Myocyte (in vitro differentiated cells): ENCODE results near the gene ATG13. TPM values are rescaled to one million over a fixed set of nuclear protein-coding genes. Genes with fewer than 3 reads are reported as not detected.
"Not testable (repeated sequence)": the region's sequence is repeated elsewhere in the genome, so short reads cannot be mapped to it uniquely, and the experiment has no call there.

Source experiments
- DNase-seq: peaks from one replicate; pipeline ENCODE4 v3.0.0-alpha.2; 2012; ENCODE audit warnings: low read depth
- total RNA-seq: library from RNA; depleted of rRNA; stranded (reverse); fragments of >200 nt; gene quantifications from 2 replicates; pipeline ENCODE4 v1.2.3, GENCODE V29; 2014

The ATG13 gene
- total RNA-seq, 1 donor from 2014 or later, result 68.2 TPM

DNA sequence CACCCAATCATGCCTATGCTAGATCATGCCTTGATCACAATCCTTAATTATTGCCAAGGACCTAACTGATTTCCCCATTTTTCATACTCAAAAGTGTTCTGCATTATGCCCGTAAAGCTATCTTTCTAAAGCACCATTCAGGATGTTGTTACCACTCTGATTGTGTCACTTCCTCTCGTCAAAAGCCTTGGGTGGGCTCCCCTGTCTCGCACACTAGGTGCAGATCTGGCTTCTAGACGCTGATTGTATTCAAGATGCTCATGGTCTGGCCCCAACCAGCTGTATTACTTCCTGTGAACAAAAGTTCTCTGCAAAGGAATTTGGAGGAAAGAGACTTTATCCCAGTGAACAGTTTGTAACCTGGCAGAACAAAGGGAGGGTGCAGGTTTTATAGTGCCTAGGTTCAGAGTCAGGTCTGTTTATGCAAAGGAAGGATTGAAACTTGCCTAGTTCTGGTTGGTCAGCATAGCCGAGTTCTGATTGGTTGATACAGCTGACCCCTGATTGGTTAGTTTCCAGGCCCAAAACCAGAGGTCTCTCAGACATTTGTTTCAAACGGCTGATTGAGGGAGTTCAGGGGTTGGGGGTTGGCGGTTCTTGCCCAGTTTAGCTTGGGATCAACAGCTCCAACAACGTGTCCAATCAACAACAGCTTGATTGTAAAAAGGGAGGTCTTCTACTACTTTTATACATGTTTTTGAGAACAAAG, 25.4 kb downstream of the ATG13 start:
- DNase-seq, result no peak

DNA sequence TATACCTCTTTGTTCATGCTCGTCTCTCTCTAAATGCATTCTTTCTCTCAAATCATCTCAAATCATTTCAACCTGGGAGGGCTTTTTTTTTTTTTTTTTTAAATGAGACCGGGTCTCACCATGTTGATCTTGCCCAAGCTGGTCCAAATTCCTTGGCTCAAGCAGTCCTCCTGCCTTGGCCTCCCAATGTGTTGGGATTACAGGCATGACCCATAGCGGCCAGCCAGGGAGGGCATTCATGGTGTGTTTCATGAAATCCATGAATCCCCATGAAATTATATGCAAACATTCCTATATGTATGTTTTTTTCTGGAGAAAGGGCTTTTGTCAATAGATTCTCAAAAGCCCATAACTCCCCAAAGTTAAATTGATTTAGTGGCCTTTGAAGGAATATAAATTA, 26.2 kb downstream of the ATG13 start:
- no peak for DNase-seq

DNA sequence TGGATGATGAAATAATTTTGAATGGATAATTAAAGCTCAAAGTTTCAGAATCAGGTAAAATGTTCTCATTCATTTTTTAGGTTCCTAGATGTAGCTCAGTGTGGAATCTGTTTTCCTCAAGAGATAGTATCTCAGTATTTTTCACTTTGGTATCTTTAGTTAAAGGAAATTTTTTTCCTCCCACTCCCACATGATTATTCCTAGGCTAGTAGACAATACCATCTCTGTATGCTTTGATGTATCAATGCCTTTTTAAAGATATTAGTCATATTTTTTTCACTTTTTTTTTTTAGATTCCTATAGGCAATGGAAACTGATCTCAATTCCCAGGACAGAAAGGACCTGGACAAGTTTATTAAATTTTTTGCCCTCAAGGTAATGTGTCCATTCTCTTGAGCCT, 26.6 kb downstream of the ATG13 start:
- no peak for DNase-seq

DNA sequence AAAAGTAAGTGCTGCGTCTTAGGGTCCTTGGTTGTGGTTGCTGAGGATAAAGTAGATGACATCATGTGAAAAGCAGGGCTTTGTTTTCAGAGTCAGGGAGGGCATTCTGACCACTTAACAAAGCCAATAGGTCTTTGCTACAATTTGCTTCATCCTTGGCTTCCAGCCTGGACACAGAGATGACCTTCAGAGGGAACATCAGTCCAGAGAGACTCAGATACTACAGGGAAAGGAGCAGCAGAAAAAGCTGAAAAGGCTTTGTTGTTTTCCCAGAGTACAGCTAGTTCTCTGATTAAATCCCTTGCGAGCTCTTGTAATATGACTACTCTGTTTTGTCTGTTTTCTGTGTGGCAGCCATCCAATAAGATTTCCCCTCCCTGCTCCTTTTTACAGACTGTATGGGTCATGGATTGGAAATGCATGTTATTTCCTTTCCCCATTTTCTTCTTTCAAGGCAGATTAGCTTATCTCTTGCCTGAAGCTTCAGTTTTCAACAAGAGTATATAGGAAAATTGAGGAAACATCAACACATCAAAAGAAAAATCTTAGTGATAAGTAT, 31.9 kb downstream of the ATG13 start:
- peak; percentile 92 for DNase-seq

GRCh38 chr11:46655631-46656030, 38.3 kb downstream of the ATG13 start:
- DNase-seq, result no peak

GRCh38 chr11:46657186-46657585, 39.8 kb downstream of the ATG13 start:
- DNase-seq, result no peak

DNA sequence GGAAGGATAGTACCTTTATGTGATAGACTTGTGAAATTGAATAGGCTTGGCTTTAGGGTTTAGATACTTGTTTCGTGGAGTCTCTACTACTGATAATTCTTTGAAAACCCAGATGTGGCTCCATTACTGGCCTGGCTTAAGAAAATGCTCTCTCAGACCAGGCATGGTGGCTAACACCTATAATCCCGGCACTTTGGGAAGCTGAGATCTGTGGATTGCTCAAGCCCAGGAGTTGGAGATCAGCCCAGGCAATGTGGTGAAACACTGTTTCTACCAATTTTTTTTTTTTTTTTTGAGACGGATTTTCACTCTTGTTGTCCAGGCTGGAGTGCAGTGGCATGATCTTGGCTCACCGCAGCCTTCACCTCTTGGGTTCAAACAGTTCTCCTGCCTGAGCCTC, 40.9 kb downstream of the ATG13 start:
- peak; percentile 62 for DNase-seq

DNA sequence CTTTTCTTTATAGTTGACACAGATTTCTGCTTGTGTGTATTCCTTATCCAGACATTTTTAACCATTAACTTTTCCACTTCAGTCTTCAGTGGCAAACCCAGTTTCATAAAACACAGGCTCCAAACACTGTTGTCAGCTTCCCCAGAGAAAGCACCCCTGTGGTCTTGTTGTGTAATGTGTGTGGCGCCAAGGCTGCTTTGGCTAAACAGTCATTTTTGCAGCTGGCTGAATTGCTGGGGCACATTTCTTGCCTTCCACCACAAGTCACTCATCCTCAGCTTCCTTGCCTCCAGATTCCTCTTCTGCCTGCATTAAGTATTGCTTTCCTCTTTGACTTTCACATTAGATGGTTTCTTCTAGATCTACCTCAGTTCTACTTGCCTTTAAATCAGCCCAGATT, 42.6 kb downstream of the ATG13 start:
- DNase-seq, result peak; percentile 86

GRCh38 chr11:46661836-46662235, 44.5 kb downstream of the ATG13 start:
- no peak for DNase-seq

DNA sequence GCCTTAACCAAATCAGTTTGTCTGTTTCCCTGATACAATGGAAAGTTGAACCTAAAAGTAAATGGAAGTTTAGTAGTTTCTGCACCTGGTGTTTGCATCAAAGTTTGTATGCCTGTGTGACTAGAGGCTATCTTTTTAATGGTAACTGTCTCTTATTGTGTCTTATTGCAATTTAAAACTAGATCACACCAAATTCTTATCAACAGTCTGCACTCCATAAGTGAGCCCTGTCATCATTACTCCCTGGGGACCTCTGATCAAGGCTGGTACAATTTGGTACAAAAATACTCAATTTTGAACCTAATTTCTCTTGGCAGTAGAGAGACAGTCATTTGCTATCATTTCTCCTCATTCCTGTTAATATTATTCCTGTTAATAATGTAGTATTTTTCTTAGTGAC, 45.0 kb downstream of the ATG13 start:
- DNase-seq, result no peak

DNA sequence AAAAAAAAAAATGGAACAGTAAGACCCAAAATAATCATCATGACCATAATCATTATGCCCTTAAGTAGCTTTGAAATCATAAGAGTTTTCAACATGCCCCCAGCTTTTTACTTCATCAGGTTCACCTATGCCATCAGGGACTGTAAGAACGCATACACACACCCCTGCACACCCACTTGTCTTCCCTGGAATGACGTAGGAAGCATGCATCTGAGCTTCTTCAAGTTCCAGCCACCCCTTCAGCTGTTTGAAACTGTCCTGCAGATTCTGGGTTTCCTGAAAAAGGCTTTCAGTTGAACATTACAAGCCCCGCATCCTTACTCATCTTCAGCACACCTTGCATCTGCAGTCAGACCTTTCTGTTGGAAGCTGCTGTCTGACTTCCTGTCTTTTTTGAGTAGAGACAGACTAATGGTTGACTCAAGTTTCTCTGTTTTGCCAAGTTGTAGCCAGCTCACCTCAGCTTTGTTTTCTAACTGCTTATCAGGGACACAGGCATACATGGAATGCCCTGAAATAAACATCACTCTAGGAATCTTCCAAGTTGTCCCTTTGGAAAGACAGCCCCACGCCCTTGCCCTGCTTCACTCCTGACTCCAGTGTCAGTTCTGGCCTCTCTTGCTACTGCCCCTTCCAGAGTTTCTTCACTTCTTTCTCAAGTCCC, 46.1 kb downstream of the ATG13 start:
- no peak for DNase-seq

GRCh38 chr11:46664612-46665011, 47.3 kb downstream of the ATG13 start:
- no peak for DNase-seq

DNA sequence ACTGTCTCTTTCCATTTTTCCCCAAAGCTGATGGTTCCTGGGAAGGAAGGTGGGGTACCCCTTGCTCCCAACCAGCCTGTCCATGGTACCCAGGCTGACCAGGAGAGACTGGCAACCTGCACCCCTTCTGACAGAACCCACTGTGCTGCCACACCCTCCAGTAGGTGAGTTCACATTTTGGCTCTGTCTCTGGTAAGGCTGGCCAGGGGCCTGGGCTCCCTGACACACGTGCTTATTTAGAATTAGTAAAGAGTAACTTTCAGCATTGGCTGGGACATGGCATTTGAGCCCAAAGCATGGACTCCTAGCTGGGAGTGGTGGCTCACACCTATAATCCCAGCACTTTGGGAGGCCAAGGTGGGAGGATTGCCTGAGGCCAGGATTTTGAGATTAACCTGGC, 48.0 kb downstream of the ATG13 start:
- DNase-seq, result no peak

DNA sequence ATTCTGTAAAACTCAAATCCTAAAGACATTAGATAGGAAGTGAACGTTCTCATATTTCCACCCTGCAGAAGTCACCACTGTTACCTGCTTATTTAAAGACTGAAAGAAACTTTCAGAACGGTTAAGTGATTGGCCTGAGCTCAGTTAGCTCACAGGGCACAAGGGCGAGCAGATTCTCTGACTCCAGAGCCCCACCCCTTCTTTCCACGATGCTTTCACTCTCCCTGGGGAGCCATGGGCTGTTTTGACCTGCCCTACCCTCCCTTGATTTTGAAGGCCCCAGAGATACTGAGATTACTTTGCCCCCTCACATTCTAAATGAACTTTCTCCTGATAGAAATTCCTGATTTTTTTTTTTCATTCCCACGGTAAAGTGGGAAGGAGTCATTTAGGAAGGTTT, 49.2 kb downstream of the ATG13 start:
- no peak for DNase-seq

DNA sequence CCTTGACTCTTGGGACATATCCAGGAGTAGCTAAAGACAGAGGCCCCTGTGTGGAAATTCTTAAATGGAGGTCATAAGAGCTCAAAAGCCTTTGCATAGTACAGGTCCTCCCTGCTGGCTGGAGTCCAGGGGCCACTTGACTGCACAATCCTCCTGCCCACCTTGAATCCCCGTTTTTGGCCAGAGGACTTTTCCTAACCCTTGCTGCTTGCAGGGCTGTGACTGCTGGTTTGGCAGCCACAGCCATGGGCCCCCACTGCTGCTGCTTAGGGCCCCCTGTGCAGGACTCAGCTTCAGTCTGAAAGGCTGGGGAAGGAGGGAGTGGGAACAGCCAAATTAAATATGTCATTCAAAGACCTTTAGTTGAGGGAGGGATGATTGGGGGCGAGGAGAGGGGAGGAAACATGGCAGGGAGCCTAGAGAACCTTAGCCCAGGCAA, 49.7 kb downstream of the ATG13 start:
- no peak for DNase-seq

GRCh38 chr11:46668480-46669085, 51.2 kb downstream of the ATG13 start:
- no peak for DNase-seq

DNA sequence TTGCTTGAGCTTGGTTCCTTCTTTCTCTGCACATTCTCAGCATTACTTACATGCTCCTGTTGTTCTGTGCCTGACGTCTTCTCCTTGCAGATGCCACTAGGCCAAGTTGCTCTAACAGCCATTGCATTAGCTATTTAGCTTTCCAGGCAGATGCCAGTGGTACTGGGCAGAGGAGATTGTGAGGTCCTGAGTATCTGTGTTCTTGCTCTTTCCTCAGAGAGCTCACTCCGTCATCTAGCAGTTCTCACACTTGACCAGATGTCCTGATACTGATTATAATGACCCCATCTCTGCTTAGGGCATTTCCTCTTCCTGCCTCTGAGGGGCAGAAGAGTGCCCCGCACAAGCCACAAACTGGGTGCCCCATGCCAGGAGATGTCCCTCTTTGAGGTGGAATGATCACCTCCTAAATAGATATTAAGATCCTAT, 52.4 kb downstream of the ATG13 start:
- no peak for DNase-seq

GRCh38 chr11:46670521-46670920, 53.2 kb downstream of the ATG13 start:
- not testable (repeated sequence) for DNase-seq

- DNase-seq, result no peak
Measured at GRCh38 chr11:46671958-46672315, 54.6 kb downstream of the ATG13 start.

DNA sequence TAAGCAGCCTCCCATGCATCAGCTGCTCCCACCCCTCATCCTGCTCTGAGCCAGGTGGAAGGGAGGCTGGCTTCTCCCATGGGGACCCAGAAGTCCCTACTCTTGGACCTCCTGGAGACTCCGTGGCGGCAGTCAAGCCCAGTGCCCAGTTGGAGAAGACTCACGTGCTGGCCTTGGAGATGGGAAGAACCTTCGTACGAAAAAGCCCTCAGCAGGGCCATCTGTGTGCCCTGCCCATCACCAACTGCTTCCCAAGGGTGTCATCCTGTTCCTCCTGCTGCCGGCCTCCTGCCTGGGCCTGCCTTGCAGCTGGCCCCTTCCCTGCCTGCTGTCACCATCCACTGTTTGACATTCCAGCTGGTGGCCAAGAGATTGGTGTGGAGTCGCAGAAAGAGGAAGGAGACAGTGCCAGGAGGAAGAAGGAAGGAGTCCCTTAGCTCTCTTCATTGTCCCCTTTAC, 55.1 kb downstream of the ATG13 start:
- peak; percentile 86 for DNase-seq

DNA sequence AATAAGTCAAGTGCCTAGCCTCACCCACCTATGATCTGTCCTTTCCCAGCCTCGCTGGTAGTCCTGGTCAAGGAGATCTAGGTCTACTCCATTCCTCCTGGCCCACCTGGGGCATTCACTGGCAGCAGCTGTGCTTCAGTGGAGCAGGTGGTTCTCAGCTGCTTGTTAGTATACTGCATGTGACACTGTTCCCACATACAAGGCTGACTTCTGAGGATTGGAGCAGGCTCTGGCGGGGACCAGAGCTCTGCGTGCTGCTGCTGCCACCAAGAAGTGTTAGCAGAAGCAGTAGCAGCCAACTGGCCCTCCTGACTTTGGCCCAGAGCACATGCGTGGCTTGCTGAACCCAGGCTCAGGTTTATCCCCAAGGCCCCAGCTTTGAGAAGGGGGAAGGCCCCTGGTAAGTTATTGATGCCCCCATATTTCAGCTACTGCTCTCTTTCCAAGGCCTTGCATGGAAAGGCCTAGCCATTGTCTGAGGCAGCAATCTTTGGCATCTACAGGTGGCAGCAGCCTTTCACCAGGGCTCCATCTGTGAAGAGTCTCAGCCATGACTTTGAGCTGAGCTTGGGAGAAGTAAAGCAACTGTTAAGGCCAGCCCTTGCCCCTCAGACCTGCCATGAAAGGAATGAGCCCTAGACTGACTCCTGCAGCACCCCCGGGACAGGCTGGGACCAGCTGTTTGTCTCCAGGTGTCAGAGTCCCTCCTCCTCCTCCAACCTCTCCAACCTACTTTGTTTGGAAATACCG, 56.5 kb downstream of the ATG13 start:
- peak; percentile 64 for DNase-seq
